Stimulated activated CD8-positive, alpha-beta memory T cell treated with anti-CD3 and anti-CD28 coated beads, Interleukin-4, amount 100 ng/mL, for 48 hours (primary cell): ENCODE results near the gene LTBP1.

ENCODE experiments used
- DNase-seq: peaks from one replicate; pipeline ENCODE4 v3.0.0-alpha.2; 2020

Gene LTBP1

DNA sequence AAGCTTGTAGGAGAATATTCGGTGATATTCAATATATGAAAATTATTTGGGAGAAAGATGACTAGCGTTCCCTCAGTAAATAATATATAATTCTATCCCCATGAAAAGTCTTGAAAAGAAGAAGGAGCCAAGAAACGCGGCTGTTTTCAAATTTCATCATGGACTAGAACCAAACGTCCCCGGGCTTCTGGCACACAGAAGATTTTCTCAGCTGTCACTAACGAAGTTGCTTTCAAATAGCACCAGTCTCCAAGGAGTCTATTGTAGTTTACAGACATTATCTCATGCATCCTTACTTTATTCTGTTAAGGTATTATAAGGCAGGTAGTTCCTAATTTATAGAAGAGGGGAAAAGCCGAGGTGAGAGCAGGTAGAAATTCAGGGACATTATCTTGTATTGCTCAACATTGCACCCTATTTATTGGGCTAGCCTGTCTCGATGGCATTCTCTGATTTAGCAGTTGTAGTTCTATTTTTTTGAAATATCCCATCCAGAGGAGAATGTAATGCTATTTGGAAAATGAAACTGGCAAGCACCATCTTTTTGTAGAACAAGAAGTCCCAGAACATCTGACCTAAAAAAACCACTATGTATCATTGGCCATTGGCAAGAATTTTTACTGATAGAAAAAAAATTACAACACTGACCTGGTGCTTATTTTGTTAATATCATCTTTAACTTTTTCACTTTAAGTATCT, 331.6 kb downstream of the LTBP1 start:
- no peak for DNase-seq

DNA sequence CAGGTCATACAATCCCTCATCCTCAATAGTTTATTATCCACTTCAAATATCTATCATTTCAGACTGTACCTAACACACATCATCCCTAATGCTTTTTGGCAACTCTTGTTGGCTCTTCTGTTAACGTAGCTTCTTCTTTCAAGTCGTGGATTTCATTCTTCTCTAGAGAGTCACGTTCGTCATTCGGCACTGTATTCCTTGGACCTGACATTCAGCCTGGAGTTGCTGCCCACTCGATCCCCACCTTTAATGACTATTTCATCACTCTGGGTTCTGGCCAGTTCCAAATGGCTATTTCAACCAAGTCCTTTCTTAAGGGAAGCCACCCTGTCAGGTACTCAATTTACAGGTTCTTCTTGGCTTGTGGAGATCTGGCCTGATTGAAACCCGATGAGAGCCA, 337.5 kb downstream of the LTBP1 start:
- DNase-seq: no peak

DNA sequence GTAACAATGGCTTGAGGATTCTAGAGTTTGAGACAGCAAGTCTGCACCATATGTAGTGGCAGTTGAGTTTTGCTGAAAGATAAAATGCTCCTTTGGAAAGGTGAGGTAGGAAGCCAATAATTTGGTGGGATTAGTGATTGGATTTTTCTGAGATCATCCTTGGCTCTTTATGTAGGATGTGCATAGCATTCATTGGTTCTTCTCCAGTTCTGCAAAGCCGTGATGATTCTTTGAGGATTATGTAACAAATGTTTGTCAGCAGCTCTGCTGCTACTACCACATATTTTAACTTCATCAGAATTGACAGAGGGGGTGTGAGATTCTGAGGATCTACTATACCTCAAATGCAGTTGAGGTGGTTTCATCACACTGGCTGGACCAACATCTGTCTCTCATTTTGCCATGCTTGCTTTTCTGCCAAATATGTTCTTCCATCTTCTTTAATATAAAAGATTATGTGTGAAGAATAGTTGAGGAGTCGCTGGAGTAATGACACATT, 340.8 kb downstream of the LTBP1 start:
- no peak for DNase-seq

DNA sequence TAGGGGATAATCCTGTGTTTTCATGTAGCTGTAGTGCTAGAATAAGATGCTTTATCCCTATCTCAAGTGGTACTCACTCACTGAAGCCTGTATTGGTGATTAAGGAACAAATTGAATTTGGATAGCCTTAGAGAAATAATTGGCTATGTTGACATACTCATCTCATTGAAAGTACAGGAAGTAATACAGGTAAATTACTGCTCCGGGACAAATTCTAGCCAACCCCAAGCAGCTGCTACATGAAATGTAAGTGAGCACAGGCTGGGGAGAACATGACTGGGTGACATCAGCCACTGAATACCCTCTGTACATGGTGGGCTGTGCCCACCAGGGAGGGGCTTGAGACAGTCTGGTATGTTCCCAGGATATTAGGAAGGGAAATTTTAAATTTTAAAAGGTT, 341.3 kb downstream of the LTBP1 start:
- no peak for DNase-seq

DNA sequence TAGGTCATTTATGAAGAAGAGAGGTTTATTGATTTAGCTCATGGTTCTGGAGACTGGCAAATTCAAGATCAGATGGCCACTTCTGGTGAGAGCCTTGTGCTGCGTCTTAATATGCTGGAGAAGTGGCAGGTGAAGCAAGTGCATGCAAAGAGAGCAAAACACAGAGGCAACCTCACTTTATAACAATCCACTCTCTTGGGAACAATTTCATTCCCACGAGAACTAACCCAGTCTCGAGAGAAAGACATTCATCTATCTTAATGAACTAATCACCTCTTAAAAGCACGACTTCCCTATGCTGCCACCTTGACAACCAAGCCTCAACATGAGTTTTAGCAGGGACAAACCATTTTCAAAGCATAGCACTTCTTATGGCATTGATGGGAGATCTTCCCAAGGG, 343.2 kb downstream of the LTBP1 start:
- no peak for DNase-seq

DNA sequence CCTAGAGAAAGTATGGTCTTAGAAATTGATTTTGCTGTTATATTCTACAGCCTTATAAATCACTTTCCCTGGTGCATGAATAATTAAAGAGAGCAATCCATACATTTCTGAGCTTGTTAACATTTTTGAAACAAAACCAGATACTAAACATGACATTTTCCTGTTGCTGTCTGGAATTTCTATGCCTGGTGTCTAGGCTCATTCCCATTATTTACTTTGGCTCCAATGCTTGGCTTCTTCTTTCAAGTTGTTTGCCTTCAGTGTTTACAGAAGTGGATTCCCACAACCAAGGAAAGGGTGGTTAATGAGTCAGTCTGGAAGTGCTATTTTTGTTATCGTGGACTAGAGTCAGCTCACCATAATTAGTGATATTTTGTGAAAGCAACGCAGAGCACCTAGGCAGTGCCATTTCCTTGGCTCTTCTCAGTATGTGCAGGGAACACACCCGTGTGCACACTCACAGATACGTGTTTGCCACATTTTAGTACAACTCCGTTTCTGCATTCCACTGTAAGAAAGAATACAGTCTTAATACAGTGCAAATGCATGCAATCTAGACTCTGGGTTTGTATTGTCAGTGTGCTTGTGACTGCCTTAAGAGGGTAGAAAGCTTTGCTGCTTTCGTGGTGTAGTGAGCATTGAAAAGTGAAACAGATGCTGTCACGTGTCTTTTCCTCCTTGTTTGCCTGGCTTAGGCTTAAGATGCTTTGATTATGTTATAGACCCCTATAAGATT, 344.7 kb downstream of the LTBP1 start:
- no peak for DNase-seq

DNA sequence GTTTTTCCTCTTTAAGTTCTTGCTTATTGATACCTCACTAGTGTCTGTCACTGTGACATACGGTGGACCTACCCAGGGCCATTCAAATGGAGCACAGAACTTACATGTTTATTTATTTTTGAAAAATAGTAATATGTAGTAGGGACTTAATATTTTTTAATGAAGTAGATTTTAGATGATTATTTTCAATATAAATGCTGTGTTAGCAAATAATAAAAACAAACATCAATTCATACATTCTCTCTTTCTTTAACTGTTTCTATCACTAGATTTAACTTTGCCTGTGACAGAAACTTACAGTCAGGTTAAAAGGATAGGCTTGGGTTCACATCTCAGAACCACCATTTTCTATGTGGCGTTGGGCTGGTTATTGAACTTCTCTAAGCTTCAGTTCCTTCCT, 345.3 kb downstream of the LTBP1 start:
- no peak for DNase-seq

DNA sequence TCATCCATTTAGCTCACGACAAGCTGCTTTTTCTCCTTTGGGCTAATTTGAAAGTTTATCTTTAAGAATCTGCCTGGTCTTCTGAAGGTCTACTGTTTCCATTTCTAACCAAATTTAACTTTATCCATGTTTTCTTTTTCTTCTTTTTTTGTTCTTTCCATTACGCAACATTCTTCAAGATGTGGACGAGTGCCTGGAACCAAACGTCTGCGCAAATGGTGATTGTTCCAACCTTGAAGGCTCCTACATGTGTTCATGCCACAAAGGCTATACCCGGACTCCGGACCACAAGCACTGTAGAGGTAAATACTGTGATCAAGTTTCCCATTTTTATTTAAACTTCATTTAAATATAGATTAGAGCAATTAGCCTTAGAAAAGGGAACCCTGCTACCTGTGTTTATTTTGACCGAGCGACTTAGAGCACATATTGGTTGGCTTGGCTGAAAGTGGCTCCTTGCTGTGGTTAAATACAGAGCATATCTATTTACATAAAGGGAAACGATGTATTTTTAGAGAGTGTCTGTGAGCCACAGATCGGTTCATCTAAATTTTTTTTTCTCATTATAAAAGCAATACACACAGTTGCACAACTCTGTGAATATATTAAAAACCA, 346.3 kb downstream of the LTBP1 start:
- DNase-seq: no peak

DNA sequence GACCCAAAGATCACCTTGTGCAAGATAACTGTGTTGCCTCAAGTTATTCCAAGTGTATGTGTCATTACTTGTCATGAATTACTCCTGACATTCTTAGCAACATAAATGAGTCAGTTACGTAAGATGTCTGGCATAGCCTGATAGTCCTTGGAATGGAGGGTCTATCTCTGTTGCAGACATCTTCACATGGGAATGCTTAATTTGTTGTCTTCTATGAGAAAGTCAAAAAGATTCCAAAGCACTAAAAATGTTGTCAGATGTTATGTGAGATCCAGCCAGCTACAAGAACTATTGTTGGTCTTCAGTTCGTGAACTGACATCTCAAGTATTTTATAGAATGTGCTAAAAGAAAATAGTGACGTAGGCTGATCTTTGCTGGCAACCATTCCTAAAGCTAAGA, 351.5 kb downstream of the LTBP1 start:
- DNase-seq: no peak

DNA sequence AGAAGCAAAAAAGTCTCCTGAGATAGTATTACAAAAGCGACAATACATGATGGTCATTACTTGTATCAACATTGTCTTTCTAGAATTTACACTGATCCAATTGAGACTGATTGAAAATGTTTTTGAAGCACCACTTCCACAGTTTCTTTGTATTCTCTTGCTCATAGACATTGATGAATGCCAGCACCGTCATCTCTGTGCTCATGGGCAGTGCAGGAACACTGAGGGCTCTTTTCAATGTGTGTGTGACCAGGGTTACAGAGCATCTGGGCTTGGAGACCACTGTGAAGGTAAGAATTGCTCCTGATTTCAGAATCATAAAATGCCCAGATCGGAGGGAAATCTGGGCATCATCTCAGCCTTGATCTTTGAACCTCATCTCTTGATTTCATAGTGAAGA, 354.6 kb downstream of the LTBP1 start:
- DNase-seq: no peak

DNA sequence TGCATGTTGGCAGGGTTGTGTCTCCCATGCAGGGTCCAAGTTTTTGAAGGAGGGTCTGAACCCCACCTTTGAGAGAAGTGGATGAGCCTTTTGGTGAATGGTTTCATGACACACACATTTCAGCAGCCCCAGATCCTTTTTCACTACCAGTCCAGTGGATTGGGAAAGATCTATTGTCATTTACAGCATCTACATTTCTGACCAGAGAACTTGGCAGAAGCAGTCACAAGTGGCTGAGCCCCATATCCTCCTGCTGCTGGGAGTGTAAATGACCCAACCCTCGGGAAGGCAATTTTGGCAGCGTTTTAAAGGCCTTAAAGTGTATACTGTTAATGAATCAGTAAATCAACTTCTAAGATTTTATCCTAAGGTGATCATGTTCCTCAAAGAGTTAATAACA, 355.6 kb downstream of the LTBP1 start:
- DNase-seq: no peak

DNA sequence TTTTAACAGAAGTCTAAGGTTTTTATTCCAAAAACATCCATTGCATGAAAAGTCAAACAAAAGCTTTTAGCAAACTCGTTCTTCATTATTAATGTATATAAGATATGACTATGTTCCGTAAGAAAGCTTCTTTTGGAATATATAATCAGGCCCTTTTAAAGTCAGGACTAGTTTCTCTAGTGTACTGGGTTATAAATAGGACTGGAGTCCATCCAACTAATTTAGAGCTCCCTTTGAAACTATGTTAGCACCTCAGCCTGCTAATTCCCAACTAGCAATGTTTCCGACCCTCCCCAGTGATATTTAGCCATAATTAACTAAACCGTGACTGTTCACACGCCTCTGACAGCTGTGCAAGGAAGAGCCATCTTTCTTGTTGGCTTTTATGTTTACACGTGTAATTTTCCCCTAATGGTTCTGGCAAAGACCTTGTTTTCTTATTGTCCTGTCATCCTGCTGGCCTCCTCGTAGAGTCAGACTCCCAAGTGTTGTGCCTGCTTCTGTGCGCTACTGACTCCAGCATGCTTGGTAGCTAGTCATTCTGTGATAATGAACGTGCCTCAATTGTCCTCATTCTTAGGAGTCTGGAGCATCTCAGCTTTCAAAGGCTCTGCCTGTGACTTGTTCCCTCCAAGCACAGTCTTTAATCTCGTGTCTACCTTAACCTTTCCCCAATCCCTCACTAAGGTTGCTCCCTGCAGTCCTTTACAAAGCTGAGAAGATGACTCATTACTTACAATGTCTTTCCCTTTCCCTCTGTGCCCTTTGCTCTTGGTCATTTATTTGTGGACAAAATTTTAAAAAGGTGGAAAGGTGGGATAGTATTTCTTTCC, 357.5 kb downstream of the LTBP1 start:
- no peak for DNase-seq

DNA sequence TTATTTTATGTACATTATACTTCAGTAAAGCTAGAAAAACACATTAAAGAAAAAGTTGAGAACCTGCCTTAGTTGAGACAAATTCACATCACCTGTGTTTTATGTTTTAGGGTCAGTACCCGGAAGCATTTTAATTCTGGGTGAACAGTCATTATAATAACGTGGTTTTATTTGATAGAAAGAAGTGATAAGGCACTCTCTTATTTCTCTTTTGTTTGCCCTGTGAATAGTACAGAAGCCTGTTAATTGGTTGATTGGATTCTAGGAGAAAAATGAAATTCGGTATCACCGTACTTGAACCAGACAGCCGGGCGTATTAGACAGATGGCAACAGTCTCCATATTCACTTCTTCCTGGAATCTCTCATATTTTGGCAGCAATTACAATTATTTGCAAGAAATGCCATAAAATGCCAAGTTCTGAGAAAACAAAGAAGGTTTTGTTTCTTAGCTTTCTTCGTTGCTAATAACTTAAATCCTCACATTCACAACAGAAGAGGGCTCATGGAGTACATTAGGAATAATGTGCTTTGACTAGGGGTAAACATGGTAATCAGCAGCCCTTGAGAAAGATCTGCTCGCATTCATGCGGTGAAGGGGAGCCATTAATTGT, 361.0 kb downstream of the LTBP1 start:
- no peak for DNase-seq

DNA sequence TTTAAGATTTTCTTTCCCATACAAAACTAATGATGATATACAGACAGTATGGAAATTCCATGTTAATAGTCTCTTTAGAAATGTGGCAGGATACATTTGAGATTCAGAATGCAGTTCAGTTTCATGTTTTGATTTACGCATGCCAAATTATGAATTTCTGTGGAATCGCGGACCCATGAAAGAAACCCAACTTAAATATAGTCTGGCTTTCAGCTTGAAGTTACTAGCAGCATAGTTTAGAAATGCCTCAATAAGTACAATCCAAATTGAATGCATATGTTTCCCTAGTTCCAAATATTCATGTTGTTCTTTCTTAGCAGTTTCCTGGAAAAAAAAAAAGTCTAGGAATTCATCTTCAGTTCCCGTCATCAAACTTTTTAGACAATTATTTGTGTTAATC, 365.6 kb downstream of the LTBP1 start:
- no peak for DNase-seq

DNA sequence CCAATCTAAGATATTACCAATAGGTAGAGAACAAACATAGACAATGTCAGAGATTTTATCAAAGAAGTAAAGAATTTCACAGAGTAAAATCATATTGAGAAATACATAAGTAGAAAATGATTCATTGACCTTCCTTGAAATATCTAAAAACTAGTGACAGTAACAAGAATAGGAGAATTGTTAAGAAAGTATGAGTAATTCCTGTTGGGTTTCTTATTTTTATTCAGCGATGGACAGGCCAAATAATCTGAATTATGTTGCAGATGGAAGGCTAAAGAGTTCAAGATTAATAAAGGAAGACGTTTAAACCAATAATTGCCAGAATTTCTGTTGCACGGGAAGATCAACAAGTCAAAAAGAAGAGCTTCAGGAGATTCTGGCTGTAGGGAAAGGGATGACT, 366.3 kb downstream of the LTBP1 start:
- no peak for DNase-seq

DNA sequence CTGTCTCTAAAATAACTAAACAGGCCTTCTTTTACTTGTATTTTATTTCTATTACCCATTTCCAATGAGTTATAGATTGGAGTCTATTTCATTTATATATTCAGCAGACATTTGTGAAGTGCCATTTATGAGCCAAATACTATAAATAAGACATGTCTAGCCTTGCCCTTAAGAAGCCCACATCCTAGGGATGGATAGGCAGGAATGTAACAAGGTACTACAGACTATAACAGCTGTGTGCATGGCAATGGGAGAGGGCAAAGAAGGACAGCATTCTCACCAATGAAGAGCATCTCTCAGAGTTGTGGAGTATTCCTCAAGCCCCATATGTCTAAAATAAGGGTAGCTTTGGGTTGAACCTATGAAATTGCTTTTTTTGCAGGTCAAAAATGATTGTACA, 367.8 kb downstream of the LTBP1 start:
- DNase-seq: no peak

DNA sequence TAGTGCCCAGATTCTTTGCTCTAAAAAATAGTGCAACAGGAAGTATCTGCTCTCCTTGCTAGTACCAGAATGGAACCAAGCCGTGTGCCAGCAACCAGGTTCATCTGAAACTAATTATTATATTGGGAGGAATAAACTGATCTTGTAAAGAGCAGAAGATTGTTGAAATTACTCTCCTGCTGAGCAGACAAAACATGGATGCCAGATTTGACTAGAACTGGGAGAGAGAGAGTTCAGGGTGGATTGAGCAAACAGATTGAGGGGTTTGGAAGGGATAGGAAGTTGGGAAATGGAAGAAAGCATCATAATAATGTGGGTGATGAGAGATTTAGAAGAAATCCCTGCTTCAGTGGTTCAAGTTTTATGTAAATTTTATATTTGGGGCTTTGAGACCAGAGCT, 369.6 kb downstream of the LTBP1 start:
- DNase-seq: no peak

DNA sequence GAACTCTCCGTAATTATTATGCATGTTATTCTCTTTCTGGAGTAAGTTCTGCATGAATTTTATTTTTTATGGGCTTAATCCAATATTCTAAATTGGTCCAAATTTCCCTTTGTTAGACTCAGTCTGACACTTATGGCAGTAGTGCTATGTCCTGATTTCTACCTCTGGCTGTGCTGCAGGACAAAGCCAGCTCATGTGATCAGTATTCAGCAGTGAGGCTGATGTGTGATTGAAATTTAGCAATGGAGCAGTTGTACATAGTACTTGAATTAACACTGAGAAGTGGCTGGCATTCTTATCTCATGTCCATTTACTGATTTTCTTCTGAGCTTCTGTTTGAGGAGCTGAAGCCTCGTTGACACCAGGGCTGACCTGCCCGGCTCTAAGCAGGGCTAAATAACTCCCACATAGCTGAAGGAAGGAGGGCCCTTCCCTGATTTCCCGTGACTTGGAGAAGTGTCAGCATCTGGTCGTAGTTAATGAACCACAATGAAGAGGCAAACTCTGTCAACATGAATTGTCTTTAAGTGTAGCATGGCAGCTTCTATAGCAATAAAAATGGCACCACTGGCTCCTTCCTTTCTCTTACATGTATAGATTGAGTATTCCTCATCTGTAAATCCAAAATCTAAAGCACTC, 370.7 kb downstream of the LTBP1 start:
- DNase-seq: no peak

DNA sequence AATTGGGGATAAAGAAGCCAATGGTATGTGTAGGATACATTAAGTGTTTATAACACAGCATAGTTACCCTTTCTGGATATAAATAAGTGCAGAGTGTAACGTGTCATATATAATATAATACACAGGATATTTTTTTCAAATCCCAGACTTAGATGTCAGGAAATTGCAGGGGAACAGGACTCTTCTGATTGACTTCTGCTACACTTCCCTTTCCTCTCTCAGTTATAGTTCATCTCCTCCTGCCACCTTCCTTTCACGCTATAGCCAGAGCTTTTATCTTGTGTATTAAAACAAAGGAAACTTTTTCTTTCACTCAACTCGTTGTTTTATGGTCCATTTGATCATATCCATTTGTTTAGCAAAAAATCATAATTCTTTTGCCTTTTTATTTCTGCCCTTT, 371.7 kb downstream of the LTBP1 start:
- DNase-seq: no peak

DNA sequence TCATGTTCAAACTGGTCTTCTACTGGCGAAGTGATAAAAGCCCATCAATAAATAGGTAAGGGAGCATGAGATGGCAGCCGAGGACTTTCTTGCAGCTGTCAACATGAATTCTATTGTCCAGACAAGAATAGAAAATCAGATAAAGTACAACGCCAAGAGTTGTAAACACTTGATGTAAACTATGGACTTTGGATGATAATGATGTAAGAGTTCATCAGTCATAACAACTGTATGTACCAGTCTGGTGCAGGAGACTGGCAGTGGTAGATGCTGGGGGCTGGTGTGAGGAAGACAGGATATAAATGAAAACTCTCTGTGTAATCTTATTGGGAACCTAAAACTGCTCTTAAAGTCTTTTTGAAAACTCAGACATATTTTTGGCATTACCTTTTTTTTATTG, 373.8 kb downstream of the LTBP1 start:
- no peak for DNase-seq

DNA sequence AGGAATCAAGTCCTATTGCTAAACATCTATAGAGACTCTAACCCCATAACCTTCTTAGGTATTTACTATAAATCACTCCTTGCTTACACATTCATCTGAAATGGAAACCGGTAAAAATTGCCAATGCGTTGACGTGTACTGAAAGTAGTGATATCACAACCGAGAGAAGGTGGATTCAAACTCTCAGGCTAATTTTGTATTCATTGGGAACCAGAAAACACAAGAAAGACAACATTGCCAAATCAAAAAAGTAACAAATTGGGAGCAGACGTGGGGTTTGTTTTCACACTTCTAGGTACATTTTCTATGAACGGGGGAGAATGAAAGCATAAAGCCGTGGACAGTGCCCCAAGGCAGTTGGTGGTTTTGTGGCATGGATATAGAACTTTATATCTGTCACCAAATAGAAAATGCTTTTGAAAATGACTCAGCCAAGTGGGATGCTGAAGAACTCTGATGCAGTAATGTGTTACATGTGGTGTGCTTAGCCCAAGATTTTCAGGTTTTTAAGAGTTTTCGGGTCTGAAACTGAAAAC, 374.6 kb downstream of the LTBP1 start:
- DNase-seq: peak; percentile 46

DNA sequence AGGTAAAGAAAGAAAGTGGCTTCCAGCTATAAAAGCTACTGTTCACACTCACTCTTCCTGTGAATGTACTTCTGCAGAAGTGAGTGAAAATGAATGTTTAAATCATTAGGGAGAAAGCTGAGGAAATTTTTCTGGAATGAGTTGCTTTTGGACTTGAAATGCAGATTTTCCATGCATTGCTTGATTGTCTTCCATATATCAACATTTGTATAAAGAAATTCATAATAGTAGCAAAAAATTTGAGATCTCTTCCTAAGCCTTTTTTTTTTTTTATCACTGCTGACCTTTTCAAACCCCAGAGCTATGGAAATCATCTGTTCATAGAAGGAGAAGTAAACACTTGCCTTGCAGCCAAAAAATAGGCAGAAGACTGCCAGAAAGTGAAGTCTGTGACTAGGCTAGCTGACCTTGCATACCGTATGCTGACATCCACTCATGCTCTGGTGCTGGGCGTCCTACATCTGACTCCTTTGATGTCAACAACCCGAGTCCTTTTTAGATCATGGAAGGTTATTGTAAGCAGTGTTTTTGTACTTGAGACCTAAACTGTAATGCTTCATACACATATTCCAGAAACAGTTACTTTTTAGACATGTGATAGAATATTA, 375.2 kb downstream of the LTBP1 start:
- no peak for DNase-seq
